NCI-H2107 treated with DMSO at 0.1 percent for 48 hours (cell line): ENCODE measurements around the gene CLIP2.
"Not testable (repeated sequence)": the region's sequence is repeated elsewhere in the genome, so short reads cannot be mapped to it uniquely, and the experiment has no call there.

Experiments used
- DNase-seq: peaks from one replicate; lab custom pipeline; 2025; ENCODE audit not compliant: unreplicated experiment; lab: John Stamatoyannopoulos, UW

CLIP2 gene

GRCh38 chr7:74402668-74403067 is 113.5 kb downstream of the CLIP2 start:
- DNase-seq = not testable (repeated sequence)

- DNase-seq = no peak
Observed at GRCh38 chr7:74403521-74404387, 114.5 kb downstream of the CLIP2 start.

- no peak for DNase-seq
Observed at GRCh38 chr7:74404388-74404700, 115.1 kb downstream of the CLIP2 start.

- DNase-seq = no peak
Observed at GRCh38 chr7:74404741-74405140, 115.5 kb downstream of the CLIP2 start.

GRCh38 chr7:74405191-74405898 is 116.1 kb downstream of the CLIP2 start:
- no peak for DNase-seq

GRCh38 chr7:74405899-74406512 is 116.8 kb downstream of the CLIP2 start:
- DNase-seq = no peak

GRCh38 chr7:74407958-74408357 is 118.8 kb downstream of the CLIP2 start:
- DNase-seq = no peak

- no peak for DNase-seq
Observed at GRCh38 chr7:74409571-74409970, 120.4 kb downstream of the CLIP2 start.

- no peak for DNase-seq
Observed at GRCh38 chr7:74410772-74411171, 121.6 kb downstream of the CLIP2 start.

- DNase-seq = not testable (repeated sequence)
Observed at GRCh38 chr7:74411571-74411970, 122.4 kb downstream of the CLIP2 start.

GRCh38 chr7:74412056-74412455 is 122.8 kb downstream of the CLIP2 start:
- no peak for DNase-seq

GRCh38 chr7:74412603-74413002 is 123.4 kb downstream of the CLIP2 start:
- DNase-seq = no peak

- not testable (repeated sequence) for DNase-seq
Observed at GRCh38 chr7:74414595-74415333, 125.6 kb downstream of the CLIP2 start.

GRCh38 chr7:74417419-74417971 is 128.3 kb downstream of the CLIP2 start:
- DNase-seq = peak; percentile 47

GRCh38 chr7:74418076-74418475 is 128.9 kb downstream of the CLIP2 start:
- DNase-seq = no peak

GRCh38 chr7:74418538-74418937 is 129.3 kb downstream of the CLIP2 start:
- no peak for DNase-seq

GRCh38 chr7:74419232-74419631 is 130.0 kb downstream of the CLIP2 start:
- not testable (repeated sequence) for DNase-seq

GRCh38 chr7:74420006-74420405 is 130.8 kb downstream of the CLIP2 start:
- DNase-seq = no peak

- DNase-seq = no peak
Observed at GRCh38 chr7:74424291-74424880, 135.2 kb downstream of the CLIP2 start.

- no peak for DNase-seq
Observed at GRCh38 chr7:74428023-74428422, 138.8 kb downstream of the CLIP2 start.
